NT2/D1 (cell line): Measurements from ENCODE around the gene OBI1.

ENCODE experiments used
- YY1 ChIP-seq: IDR thresholded peaks from 2 replicates; pipeline ENCODE4 v1.6.1; 2011; ENCODE audit not compliant: insufficient read length, insufficient read depth
- ZNF274 ChIP-seq: IDR thresholded peaks from 2 replicates; pipeline ENCODE4 v1.6.1; 2011; ENCODE audit warnings: mild to moderate bottlenecking, low read depth, low read length

DNA sequence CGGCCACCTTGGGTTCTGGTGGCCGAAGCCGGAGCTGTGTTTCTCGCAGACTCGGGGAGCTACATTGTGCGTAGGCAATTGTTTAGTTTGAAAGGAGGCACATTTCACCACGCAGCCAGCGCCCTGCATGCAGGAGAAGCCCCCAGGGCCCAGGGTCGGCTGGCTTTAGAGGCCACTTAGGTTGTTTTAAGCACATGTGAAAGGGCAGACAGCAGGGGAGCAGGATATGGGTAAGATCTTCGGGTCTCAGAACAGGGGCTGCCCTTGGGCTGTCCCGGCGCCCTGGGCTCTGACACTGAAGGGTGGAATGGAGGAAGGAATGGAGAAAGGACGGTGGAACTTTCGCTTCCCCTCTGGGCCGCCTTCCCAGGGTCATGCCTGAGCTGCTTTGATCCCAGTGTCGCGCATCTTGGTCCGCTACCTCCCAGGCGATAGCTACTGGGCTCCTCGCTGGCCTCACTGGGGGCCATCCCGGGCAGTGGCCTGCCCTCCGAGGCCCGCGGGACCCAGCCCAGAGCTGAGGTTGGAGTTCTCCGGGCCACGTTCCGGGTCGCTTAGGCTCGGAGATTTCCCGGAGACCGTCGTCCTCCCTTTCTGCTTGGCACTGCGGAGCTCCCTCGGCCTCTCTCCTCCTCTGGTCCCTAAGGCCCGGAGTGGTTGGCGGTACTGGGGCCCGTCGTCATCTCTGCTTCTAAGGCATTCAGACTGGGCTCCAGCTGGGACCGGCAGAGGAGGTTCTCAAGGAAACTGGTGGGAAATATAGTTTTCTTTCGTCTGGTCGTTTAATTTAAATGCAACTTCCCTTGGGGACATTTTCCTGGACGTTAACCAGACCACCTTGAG, 51.3 kb downstream of the OBI1 start:
- TF ChIP-seq ZNF274 (no peak), YY1 (no peak)
